GM12891 (cell line): Measurements from ENCODE around the gene HIC1.

Source experiments
- PAX5 ChIP-seq: IDR thresholded peaks from 2 replicates; pipeline ENCODE4 v1.6.1; 2011; ENCODE audit warnings: low read length, moderate library complexity, mild to moderate bottlenecking; ENCODE audit not compliant: insufficient read depth, severe bottlenecking
- POLR2A ChIP-seq: IDR thresholded peaks from 2 replicates; pipeline ENCODE4 v1.6.1; 2011; ENCODE audit warnings: low read depth, low read length, control low read depth
- POLR2AphosphoS5 ChIP-seq: IDR thresholded peaks from 2 replicates; pipeline ENCODE4 v1.6.1; 2011; ENCODE audit warnings: low read depth, low read length, control low read depth
- POU2F2 ChIP-seq: IDR thresholded peaks from 2 replicates; pipeline ENCODE4 v1.6.1; 2011; ENCODE audit warnings: low read depth, mild to moderate bottlenecking, control low read depth, low read length, moderate library complexity
- SPI1 ChIP-seq: IDR thresholded peaks from 2 replicates; pipeline ENCODE4 v1.6.1; 2011; ENCODE audit warnings: low read depth, low read length, control low read depth
- TAF1 ChIP-seq: IDR thresholded peaks from 2 replicates; pipeline ENCODE4 v1.6.1; 2011; ENCODE audit warnings: low read depth, low read length, control low read depth

DNA sequence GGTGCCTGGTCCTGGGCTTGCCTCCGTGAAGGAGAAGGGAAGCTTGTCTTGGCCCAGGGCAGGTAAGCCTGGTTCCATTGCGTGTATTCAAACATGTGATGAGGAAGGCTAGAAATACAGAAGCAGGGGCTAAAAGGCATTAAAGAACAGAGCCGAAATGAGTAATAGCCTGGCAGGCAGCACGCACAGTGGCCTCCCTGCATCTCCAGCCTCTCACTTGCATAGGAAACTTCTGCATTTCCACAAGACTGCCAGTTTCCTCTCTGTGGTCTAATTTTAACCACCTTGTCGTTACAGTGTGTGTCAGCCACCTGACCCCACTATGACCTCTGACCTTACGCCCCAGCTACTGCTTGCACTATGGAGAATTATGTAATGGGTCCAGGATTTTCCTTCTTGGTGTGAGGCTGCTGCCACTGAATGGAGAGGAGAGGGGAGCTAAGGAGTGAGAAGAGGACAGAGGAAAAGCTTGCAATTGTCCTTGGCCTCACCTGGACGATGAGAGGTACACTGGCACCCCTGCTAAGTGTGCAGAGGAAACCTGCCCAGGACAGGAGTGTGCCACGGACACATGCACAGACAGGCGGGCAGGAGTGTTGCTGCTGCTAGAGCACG lies 32.8 kb downstream of the HIC1 start:
- TF ChIP-seq TAF1 (no peak), POLR2A (no peak), SPI1 (peak; percentile 73), POLR2AphosphoS5 (no peak), PAX5 (no peak), POU2F2 (peak; percentile 95)
